IMR-90 (cell line): ENCODE data around the gene ZNF609.
A peak's percentile ranks its signal among the peaks of the same experiment; 100 is the strongest.

Experiments
- CHD1 ChIP-seq: IDR thresholded peaks from 2 replicates; pipeline ENCODE4 v1.6.1; 2012; ENCODE audit warnings: low read depth, low read length, improper control_type of control experiment
- CTCF ChIP-seq: conservative IDR thresholded peaks from 2 replicates; pipeline ENCODE4 v1.5.1; 2012; ENCODE audit warnings: mild to moderate bottlenecking, low read depth, low read length, improper control_type of control experiment
- FOS ChIP-seq: fragments of 150-350 bp; IDR thresholded peaks from 2 replicates; pipeline ENCODE4 v1.6.1; 2016; ENCODE audit warnings: low read depth, low read length
- POLR2A ChIP-seq: IDR thresholded peaks from 2 replicates; pipeline ENCODE4 v1.6.1; 2012; ENCODE audit warnings: mild to moderate bottlenecking, low read depth, low read length
- RAD21 ChIP-seq: IDR thresholded peaks from 2 replicates; pipeline ENCODE4 v1.6.1; 2012; ENCODE audit warnings: low read length, improper control_type of control experiment
- RCOR1 ChIP-seq: IDR thresholded peaks from 2 replicates; pipeline ENCODE4 v1.6.1; 2012; ENCODE audit warnings: mild to moderate bottlenecking, low read length, improper control_type of control experiment; ENCODE audit not compliant: insufficient replicate concordance
- RFX5 ChIP-seq: IDR thresholded peaks from 2 replicates; pipeline ENCODE4 v1.8.0; 2012; ENCODE audit warnings: low read depth, mild to moderate bottlenecking, low read length, moderate library complexity
- SMC3 ChIP-seq: fragments of 150-350 bp; IDR thresholded peaks from 2 replicates; pipeline ENCODE4 v1.6.1; 2016; ENCODE audit warnings: low read depth, mild to moderate bottlenecking, antibody characterized with exemption, low read length, moderate library complexity
- TF ChIP-seq, protein P1 (sequence below): fragments of 150-350 bp; IDR thresholded peaks from 2 replicates; pipeline ENCODE4 v1.6.1; 2017; ENCODE audit warnings: mild to moderate bottlenecking, antibody characterized with exemption, low read length, low read depth

DNA sequence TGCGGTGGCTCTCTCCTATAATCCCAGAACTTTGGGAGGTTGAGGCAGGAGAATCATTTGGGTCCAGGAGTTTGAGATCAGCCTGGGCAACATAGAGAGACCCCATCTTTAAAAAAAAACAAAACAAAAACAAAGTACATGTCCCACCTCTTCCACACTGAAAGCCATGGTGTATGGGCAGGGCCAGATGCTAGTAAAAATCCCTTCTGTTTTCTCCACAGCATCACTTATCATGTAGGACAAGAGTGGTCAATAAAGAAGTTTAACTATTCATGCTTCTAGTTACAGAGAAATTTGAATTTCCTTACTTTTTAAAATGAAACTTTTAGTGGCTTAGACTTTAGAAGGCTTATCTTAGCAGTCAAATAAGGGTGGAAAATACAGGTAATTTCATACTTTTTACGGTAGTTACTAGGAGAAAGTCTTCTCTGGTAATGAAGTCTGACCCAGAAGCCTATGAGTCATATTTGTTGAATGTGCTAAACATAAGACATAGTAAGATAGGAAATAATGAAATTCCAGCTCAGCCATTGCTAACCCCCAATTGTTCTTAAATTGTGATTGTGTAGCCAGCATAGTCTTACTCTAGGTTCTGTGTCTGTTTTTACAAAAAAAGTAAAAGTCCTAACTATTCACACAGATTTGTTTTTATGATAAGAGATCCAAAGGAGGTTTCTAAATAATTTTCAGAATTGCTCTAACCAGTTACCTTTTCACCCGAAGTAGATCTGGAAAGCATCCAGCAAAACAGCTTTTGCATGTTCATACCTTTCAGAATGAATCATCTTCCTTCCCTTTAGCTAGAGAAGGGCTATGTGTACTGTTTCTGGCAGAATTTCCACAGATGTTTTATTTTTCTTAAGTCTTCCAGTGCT, 16.4 kb upstream of the ZNF609 start:
- TF ChIP-seq CTCF (no peak), RFX5 (no peak), POLR2A (no peak), RAD21 (no peak), SMC3 (no peak), RCOR1 (no peak), CHD1 (no peak), FOS (peak; percentile 54; the same call in 1 of the 2 replicates)
- TF ChIP-seq, protein P1, sequence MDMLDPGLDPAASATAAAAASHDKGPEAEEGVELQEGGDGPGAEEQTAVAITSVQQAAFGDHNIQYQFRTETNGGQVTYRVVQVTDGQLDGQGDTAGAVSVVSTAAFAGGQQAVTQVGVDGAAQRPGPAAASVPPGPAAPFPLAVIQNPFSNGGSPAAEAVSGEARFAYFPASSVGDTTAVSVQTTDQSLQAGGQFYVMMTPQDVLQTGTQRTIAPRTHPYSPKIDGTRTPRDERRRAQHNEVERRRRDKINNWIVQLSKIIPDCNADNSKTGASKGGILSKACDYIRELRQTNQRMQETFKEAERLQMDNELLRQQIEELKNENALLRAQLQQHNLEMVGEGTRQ: no peak
